GM18951 (cell line): Measurements from ENCODE around the gene MYADM.

ENCODE experiments used
- POLR2A ChIP-seq: IDR thresholded peaks from 4 replicates; pipeline ENCODE4 v1.6.1; 2011; ENCODE audit warnings: mild to moderate bottlenecking; ENCODE audit not compliant: insufficient read length, insufficient read depth; ENCODE audit errors: extremely low read depth
- in situ Hi-C: fragments of 300-500 bp; cut with MboI; formaldehyde crosslinking; loops from one replicate; pipeline ENCODE4 v1.12.0; 2022; ENCODE audit warnings: low sequenced_read_pairs, mixed read lengths, inconsistent platforms; ENCODE audit not compliant: unreplicated experiment

The MYADM gene

GRCh38 chr19:53883741-53884140, 16.1 kb downstream of the MYADM start:
- TF ChIP-seq POLR2A, result no peak
- in situ Hi-C loops, result no loop called here

- in situ Hi-C loops, result no loop called here
These were observed 16.6 kb downstream of the MYADM start for GRCh38 chr19:53884256-53884655.

GRCh38 chr19:53885036-53885435, 17.4 kb downstream of the MYADM start:
- TF ChIP-seq POLR2A, result no peak
- in situ Hi-C loops, result no loop called here

More at GRCh38 chr19:53884256-53884655, 16.6 kb downstream of the MYADM start:
- TF ChIP-seq POLR2A, result no peak

GRCh38 chr19:53892301-53892980, 24.8 kb downstream of the MYADM start:
- in situ Hi-C loops, result no loop called here
- no peak for TF ChIP-seq POLR2A

- in situ Hi-C loops, result no loop called here
- no peak for TF ChIP-seq POLR2A
These were observed 25.3 kb downstream of the MYADM start for GRCh38 chr19:53892981-53893325.

GRCh38 chr19:53894707-53895106, 27.0 kb downstream of the MYADM start:
- in situ Hi-C loops, result no loop called here
- no peak for TF ChIP-seq POLR2A

GRCh38 chr19:53896682-53897081, 29.0 kb downstream of the MYADM start:
- no peak for TF ChIP-seq POLR2A

GRCh38 chr19:53897459-53897858, 29.8 kb downstream of the MYADM start:
- no peak for TF ChIP-seq POLR2A
- in situ Hi-C loops, result no loop called here

More at GRCh38 chr19:53896682-53897081, 29.0 kb downstream of the MYADM start:
- in situ Hi-C loops, result no loop called here

GRCh38 chr19:53898166-53898565, 30.5 kb downstream of the MYADM start:
- TF ChIP-seq POLR2A, result no peak
- in situ Hi-C loops, result no loop called here

- in situ Hi-C loops, result no loop called here
- no peak for TF ChIP-seq POLR2A
These were observed 31.1 kb downstream of the MYADM start for GRCh38 chr19:53898636-53899341.

GRCh38 chr19:53900191-53900860, 32.6 kb downstream of the MYADM start:
- in situ Hi-C loops, result no loop called here
- no peak for TF ChIP-seq POLR2A

- no peak for TF ChIP-seq POLR2A
- in situ Hi-C loops, result no loop called here
These were observed 35.5 kb downstream of the MYADM start for GRCh38 chr19:53903055-53903680.

- in situ Hi-C loops, result no loop called here
- no peak for TF ChIP-seq POLR2A
These were observed 37.2 kb downstream of the MYADM start for GRCh38 chr19:53904909-53905308.
